Ovary (tissue), 9 donors: ENCODE results near the gene NUBP2. TPM values are rescaled to one million over a fixed set of nuclear protein-coding genes. Genes with fewer than 3 reads are reported as not detected.

Experiments used
- DNase-seq, 5 donors: peaks; one replicate each; pipeline ENCODE4 v3.0.0-alpha.2; 2019 to 2020
- H3K27ac ChIP-seq, 2 donors: fragments of 200-600 bp; one replicate each; pipeline versions ENCODE4 v1.5.1 to v1.8.0; 2019 to 2022
- H3K27me3 ChIP-seq: fragments of 200-600 bp; one replicate; pipeline ENCODE4 v1.8.0; 2022
- H3K36me3 ChIP-seq: fragments of 200-600 bp; sonication (generic); one replicate; pipeline ENCODE4 v1.5.1; 2019
- H3K4me1 ChIP-seq: one replicate; pipeline ENCODE4 v1.8.1; 2013; ENCODE audit warnings: mild to moderate bottlenecking, moderate library complexity; ENCODE audit not compliant: insufficient read depth
- H3K4me3 ChIP-seq: fragments of 200-600 bp; sonication (generic); one replicate; pipeline ENCODE4 v1.5.1; 2017
- H3K9me3 ChIP-seq, 2 donors: fragments of 200-600 bp in 1 of 2; sonication (generic) in 1 of 2; one replicate each; pipeline versions ENCODE4 v1.5.1 to v1.8.1; 2013 to 2019; ENCODE audit warnings: mild to moderate bottlenecking in 1 of 2, moderate library complexity in 1 of 2
- EP300 ChIP-seq: sonication (generic); formaldehyde crosslinking; IDR thresholded peaks from one replicate; pipeline ENCODE4 v1.6.1; 2017; ENCODE audit warnings: antibody characterized with exemption
- POLR2A ChIP-seq: fragments of 450-650 bp; IDR thresholded peaks from one replicate; pipeline ENCODE4 v1.6.1; 2017; ENCODE audit warnings: antibody characterized with exemption, mild to moderate bottlenecking, moderate library complexity
- WGBS, 3 donors: extraction: QIAGEN DNeasy Blood & Tissue Kit in 1 of 3; methylation state at CpG; one replicate each; pipeline versions ENCODE4 v1.1.5 to v1.1.7; 2013 to 2017; 5-methylcytosine and 5-hydroxymethylcytosine counted together
- intact Hi-C, 4 donors: fragments of 100-400 bp; cut with DNase I; formaldehyde crosslinking; loops; one replicate each; pipeline versions ENCODE4 v1.11.0 to v1.15.1; 2022 to 2023
- polyA plus RNA-seq, 2 donors: library from polyadenylated mRNA; stranded (reverse); fragments of 200-250 nt in 1 of 2; fragments of 350-450 nt in 1 of 2; fragmentation: Illumina TruSeq in 1 of 2; extraction: RNeasy Lipid Tissue Mini Kit (QIAGEN cat#74804) in 1 of 2; gene quantifications; one replicate each; pipeline ENCODE4 v1.2.3, GENCODE V29; 2013 to 2014
- total RNA-seq, 7 donors: library from RNA; depleted of rRNA in 2 of 7; stranded (reverse); fragments of >200 nt in 2 of 7; fragmentation: NEBNext Ultra II Directional in 3 of 7; extraction: Animal tissue kit (Norgen Biotek cat#: 25700) in 3 of 7; gene quantifications; one replicate each; pipeline versions ENCODE4 v1.1.0 to v1.2.4, GENCODE V29; 2016 to 2023
- TF ChIP-seq, protein P1 (sequence below), 3 donors: fragments of 450-650 bp in 2 of 3; fragments of 200-600 bp in 1 of 3; IDR thresholded peaks; one replicate each; pipeline versions ENCODE4 v1.5.1 to v1.8.0; 2016 to 2022; ENCODE audit warnings: antibody characterized with exemption in 3 of 3, mild to moderate bottlenecking in 1 of 3
- donor health status: DM: no; HTN: no; CAD: no; lungs with moderate emphysema.
- donor health status: DM: no; HTN: no; CAD: no.
- donor health status: Bipolar disorder and iron deficiency.
- donor health status: DM: yes; HTN: yes; CAD: no.
- donor health status: DM: no; HTN: no; CAD: no.
- donor health status: DM: yes; HTN: yes; CAD: no.

NUBP2 gene
- total and polyA plus RNA-seq, 9 donors: 0.50 to 76.5 (median 52.3) TPM

DNA sequence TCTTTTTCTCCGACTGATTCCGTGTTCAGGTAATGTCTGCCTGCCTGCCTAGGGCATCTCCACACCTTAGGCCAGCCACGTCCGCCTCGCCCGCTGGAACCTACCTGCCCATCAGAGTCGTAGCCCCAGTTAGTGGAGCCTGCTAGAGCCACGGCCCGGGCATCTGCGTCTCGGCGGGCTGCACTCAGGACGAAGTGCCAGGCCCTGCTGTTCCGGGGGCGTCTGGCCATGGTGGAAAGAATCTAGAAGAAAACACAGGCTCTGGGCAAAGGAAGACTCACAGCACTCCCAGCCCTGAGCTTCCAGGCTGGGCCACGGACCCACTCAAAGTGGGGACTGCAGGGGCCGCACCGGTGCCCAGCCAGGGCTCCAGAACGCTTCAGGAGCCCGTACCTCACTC, 1.5 kb upstream of the NUBP2 start:
- peak in 3 of 5 donors; percentile 26 to 52 (median 41) for DNase-seq
- peak overlapping the region; percentile 90 to 95 for H3K27ac ChIP-seq
- H3K27me3 ChIP-seq: no peaks in the 10 kb centered on the region
- TF ChIP-seq POLR2A (no peak), EP300 (no peak)
- TF ChIP-seq, protein P1, sequence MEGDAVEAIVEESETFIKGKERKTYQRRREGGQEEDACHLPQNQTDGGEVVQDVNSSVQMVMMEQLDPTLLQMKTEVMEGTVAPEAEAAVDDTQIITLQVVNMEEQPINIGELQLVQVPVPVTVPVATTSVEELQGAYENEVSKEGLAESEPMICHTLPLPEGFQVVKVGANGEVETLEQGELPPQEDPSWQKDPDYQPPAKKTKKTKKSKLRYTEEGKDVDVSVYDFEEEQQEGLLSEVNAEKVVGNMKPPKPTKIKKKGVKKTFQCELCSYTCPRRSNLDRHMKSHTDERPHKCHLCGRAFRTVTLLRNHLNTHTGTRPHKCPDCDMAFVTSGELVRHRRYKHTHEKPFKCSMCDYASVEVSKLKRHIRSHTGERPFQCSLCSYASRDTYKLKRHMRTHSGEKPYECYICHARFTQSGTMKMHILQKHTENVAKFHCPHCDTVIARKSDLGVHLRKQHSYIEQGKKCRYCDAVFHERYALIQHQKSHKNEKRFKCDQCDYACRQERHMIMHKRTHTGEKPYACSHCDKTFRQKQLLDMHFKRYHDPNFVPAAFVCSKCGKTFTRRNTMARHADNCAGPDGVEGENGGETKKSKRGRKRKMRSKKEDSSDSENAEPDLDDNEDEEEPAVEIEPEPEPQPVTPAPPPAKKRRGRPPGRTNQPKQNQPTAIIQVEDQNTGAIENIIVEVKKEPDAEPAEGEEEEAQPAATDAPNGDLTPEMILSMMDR (IDR thresholded peaks at IDR 0.05): no peak
- intact Hi-C loops: no loop called here
- H3K36me3 ChIP-seq: no peaks in the 10 kb centered on the region
- H3K4me1 ChIP-seq: peaks cover 8% of the 10 kb centered on the region
- WGBS, 3 donors: 48 to 67% (median 52%) methylated on average over 20 of the region's 20 CpGs
- no peaks in the 10 kb centered on the region for H3K9me3 ChIP-seq
- peak overlapping the region; percentile 78 for H3K4me3 ChIP-seq

DNA sequence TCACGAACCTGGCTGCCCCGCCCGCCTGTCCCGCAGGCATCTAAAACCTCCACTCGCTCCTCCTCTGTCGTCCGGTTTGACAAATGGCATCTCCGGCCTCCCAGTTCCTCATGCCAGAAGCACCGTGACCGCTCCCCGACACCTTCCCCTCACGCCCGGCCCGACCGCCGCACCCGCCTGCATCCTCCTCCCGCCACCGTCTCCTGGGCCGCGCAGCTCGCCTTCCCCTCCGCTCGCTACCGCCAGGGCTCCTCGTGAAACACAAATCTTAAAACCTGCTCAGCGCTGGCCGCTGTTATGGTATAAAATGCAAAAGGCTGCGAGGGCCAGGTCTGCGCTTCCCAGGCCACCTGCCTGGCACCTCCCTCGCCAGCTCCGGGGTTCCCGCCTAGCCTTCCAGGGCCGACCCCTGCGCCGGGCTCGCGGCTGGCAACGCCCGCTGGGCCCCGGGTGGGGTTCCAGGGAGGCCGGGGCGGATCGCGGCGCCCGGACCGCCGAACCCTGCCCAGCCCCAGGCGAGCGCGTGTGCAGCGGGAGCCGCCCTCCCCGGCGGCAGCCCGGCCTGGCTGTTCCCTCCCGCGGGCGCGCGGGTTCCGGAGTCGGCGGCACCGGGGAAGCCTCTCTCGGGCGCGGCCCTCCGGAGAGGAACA, 877 bp upstream of the NUBP2 start:
- H3K4me3 ChIP-seq: peak overlapping the region; percentile 78
- H3K27ac ChIP-seq: peak overlapping the region; percentile 90 to 95
- H3K36me3 ChIP-seq: no peaks in the 10 kb centered on the region
- peaks cover 8% of the 10 kb centered on the region for H3K4me1 ChIP-seq
- no peaks in the 10 kb centered on the region for H3K27me3 ChIP-seq
- H3K9me3 ChIP-seq: no peaks in the 10 kb centered on the region
- peak in 2 of 5 donors; percentile 47 to 48 for DNase-seq
- 1 to 2% (median 1%) methylated on average over 34 to 70 of the region's 70 CpGs for WGBS, 3 donors
- intact Hi-C loops: no loop called here
- TF ChIP-seq EP300 (no peak), POLR2A (no peak)
- TF ChIP-seq, protein P1 (IDR thresholded peaks at IDR 0.05): no peak

DNA sequence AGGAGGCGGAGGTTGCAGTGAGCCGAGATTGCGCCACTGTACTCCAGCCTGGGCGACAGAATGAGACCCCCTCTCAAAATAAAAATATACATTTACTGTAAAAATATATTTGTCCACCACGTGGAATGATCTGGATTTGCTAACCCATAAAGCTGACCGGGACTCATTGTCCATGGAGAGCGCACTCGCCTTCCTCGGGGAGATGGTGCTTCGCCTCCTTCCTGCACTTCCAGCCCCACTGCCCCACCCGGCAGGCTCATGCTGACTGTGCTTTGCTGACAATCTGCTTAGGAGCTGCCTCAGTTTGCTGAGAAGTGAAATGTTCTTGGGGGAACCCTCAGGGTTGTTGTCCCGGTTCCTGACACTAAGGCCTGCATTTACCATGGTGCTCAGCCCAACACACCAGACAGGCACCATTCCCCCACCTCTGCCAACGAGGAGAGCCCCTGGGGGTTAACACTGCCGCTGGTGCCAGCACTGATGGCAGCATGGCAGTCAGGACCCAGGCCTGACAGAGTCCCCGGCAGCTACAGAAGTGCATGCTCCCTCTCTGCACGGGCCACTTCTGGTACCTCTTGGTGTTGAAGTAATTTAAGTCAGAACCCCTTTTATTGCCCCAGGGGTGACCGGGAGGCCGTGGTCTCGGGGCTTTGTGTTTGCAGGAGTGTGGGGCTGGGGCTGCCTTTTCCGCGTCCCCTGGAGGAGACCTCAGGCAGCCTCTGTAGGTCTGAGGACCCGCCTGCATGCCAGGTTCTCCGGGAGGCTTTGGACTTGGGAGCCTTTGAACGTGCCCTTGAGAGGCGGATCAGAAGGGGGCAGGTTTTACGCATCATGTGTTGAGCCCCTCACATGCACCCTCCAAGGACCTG, 2.5 kb downstream of the NUBP2 start:
- H3K27me3 ChIP-seq: no peaks in the 10 kb centered on the region
- no peak overlapping the region for H3K4me3 ChIP-seq
- peak; percentile 8 to 36 (median 21) for DNase-seq
- H3K9me3 ChIP-seq: no peaks in the 10 kb centered on the region
- TF ChIP-seq POLR2A (no peak), EP300 (no peak)
- TF ChIP-seq, protein P1 (IDR thresholded peaks at IDR 0.05): no peak
- intact Hi-C loops: no loop called here
- no peak overlapping the region for H3K27ac ChIP-seq
- 81 to 85% (median 81%) methylated on average over 25 to 26 of the region's 26 CpGs for WGBS, 3 donors
- H3K36me3 ChIP-seq: no peaks in the 10 kb centered on the region
- H3K4me1 ChIP-seq: peaks cover 8% of the 10 kb centered on the region

DNA sequence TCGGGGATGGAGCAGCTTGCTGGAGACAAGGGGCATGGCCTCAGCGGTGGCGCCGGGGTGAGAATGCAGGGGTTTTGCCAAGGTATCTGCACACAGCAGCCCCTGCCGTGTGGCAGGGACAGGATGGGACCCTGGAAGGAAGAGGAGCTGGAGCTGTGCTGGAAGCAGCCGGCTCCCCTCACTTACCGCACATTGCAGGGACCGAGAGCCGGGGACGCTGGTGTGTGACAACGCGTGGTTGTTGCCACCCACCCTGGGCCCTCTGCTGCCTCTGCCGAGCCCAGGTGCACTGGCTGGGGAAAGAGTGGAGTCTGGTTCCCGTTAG, 3.0 kb downstream of the NUBP2 start:
- peaks cover 5% of the 10 kb centered on the region for H3K4me1 ChIP-seq
- H3K9me3 ChIP-seq: no peaks in the 10 kb centered on the region
- peak in 2 of 5 donors; percentile 22 to 34 for DNase-seq
- H3K27ac ChIP-seq: no peak overlapping the region
- TF ChIP-seq POLR2A (no peak), EP300 (no peak)
- TF ChIP-seq, protein P1 (IDR thresholded peaks at IDR 0.05): no peak
- intact Hi-C loops: no loop called here
- no peaks in the 10 kb centered on the region for H3K27me3 ChIP-seq
- no peaks in the 10 kb centered on the region for H3K36me3 ChIP-seq
- no peak overlapping the region for H3K4me3 ChIP-seq
- WGBS, 3 donors: 80 to 84% (median 82%) methylated on average over 14 of the region's 14 CpGs
